Stimulated activated CD8-positive, alpha-beta memory T cell treated with anti-CD3 and anti-CD28 coated beads, Interleukin-12 subunit alpha, Interleukin-12 subunit beta, amount 100 ng/mL, for 24 hours (primary cell): Measurements from ENCODE around the gene IGSF23.
"Not testable (repeated sequence)": the region's sequence is repeated elsewhere in the genome, so short reads cannot be mapped to it uniquely, and the experiment has no call there.

Experiments
- DNase-seq: peaks from one replicate; pipeline ENCODE4 v3.0.0-alpha.2; 2020; ENCODE audit errors: extremely low read depth

IGSF23 gene

GRCh38 chr19:44587963-44588770 lies 25.2 kb upstream of the IGSF23 start:
- no peak for DNase-seq

DNA sequence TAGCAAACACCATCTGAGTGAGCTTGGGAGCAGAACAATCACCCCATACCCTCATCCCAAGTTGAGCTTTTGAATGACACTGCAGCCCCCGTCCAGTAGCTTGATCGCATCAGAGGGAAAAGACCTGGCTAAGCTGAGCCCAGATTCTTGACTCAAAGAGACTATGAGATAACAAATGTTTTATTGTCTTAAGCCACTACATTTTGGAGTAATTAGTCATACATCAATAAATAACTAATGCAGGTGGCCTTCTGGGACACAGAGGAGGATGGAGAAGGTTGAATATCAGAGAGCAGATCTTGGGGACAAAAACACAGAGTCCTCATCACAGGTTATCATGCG lies 24.6 kb upstream of the IGSF23 start:
- no peak for DNase-seq

DNA sequence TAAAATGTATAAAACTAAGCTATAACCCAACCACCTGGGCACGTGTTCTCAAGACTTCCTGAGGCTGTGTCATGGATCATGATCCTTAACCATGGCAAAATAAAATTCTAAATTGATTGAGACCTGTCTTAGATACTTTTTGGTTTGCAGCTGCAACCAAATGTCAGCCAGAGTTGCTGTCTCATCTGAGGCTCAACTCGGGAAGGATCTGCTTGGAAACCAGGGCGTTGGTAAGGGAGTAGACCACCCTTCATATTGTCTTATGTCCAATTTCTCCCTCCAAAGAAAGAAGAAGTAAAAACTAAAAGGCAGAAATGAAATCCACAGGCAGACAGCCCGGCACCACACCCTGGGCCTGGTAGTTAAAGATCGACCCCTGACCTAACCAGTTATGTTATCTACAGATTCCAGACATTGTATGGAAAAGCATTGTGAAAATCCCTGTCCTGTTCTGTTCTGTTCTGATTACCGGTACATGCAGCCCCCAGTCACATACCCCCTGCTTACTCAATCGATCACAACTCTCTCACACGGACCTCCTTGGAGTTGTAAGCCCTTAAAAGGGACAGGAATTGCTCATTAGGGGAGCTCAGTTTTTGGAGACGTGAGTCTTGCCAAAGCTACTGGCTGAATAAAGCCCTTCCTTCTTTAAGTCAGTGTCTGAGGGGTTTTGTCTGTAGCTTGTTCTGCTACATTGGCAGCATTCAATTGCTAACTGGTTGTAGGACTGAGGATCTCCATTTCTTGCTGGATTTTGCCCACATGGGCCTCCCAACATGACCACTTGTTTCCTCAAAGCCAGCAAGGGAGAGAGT lies 22.9 kb upstream of the IGSF23 start:
- DNase-seq: no peak

DNA sequence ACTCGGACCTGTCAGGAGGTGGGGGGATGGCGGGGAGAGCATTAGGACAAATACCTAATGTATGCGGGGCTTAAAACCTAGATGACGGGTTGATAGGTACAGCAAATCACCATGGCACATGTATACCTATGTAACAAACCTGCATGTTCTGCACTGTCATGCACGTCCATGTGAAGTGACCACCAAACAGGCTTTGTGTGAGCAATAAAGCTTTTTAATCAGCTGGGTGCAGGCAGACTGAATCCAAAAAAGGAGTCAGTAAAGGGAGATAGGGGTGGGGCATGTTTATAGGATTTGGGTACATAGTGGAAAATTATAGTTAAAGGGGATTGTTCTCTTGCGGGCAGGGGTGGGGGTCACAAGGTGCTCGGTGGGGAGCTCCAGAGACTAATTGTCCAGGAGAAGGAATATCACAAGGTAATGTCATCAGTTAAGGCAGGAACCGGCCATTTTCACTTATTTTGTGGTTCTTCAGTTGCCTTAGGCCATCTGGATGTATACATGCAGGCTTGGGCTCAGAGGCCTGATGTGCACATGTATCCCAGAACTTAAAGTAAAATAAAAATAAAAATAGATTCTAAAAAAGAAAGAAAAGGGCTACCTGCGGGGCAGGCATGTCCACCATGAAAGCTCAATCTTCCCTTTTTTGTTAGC lies 21.9 kb upstream of the IGSF23 start:
- not testable (repeated sequence) for DNase-seq

GRCh38 chr19:44592451-44592890 lies 20.9 kb upstream of the IGSF23 start:
- DNase-seq: no peak

GRCh38 chr19:44593294-44593693 lies 20.1 kb upstream of the IGSF23 start:
- no peak for DNase-seq

- DNase-seq: not testable (repeated sequence)
These were observed 19.5 kb upstream of the IGSF23 start for GRCh38 chr19:44593866-44594266.

DNA sequence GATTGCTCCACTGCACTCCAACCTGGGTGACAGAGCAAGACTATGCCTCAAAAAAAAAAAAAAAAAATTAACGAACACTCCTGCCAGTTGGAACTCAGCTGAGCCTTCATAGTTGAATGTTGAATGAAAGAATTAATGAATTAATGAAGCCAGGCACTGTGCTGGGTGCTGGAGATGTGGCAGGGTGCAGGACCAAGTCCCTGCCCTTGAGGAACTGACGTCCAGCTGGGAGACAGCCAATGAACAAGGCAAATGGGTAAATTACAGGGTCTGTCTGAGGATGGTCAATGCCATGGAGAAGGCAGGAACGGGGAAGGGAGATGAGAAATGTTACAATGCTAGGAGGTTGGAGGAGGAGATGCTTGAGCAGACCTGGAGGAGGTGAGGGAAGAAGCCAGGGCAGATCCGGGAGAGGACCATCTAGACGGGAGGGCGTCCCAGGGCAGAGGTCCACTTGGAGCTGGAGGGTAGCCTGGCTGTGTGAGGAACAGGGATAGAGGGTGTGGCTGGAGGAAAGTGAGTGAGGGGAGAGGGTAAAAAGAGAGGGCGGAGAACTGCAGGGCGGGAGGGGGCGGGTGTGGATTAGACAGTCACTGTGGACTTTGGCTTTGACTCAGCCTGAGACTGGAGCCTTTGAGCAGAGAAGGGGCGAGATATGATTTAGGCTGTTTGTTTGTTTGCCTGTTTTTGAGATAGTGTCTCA lies 16.8 kb upstream of the IGSF23 start:
- no peak for DNase-seq

- no peak for DNase-seq
These were observed 16.3 kb upstream of the IGSF23 start for GRCh38 chr19:44597131-44597491.

DNA sequence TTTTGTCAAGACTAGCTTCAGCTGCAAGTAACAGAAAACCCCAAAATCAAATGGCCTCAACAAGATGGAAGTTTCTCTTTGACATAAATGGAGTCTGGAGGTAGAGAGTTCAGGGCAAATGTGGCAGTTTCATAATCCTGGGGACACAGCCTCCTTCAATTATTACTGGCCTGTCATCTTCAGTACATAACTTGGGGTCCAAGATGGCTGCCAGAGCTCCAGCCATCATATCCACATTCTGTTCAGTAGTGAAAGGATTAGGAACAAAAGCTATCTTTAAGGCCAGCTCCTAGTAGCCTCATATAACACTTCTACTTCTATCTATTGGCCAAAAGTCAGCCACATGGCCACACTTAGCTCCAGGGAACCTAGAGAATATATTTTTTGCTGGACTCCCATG lies 15.0 kb upstream of the IGSF23 start:
- DNase-seq: no peak

GRCh38 chr19:44598880-44599279 lies 14.5 kb upstream of the IGSF23 start:
- DNase-seq: no peak

GRCh38 chr19:44600466-44600865 lies 12.9 kb upstream of the IGSF23 start:
- no peak for DNase-seq

DNA sequence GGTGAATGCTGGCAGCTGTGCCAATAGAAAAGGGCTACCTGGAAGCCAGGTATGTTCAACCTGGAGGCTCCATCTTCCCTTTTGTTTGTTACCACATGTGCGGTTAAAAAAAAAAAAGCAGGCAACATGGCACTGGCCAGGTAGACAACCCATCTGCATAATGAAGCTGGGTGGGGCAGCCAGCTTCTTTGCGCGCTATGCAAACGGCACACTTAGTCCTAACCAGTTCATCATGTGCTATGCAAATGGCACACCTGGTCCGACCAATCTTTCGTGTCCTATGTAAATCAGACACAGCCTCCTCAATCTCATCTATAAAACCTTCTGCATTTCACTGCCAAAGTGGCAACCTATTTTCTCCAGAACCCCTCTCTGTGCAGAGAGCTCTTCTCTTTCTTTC lies 11.3 kb upstream of the IGSF23 start:
- no peak for DNase-seq

DNA sequence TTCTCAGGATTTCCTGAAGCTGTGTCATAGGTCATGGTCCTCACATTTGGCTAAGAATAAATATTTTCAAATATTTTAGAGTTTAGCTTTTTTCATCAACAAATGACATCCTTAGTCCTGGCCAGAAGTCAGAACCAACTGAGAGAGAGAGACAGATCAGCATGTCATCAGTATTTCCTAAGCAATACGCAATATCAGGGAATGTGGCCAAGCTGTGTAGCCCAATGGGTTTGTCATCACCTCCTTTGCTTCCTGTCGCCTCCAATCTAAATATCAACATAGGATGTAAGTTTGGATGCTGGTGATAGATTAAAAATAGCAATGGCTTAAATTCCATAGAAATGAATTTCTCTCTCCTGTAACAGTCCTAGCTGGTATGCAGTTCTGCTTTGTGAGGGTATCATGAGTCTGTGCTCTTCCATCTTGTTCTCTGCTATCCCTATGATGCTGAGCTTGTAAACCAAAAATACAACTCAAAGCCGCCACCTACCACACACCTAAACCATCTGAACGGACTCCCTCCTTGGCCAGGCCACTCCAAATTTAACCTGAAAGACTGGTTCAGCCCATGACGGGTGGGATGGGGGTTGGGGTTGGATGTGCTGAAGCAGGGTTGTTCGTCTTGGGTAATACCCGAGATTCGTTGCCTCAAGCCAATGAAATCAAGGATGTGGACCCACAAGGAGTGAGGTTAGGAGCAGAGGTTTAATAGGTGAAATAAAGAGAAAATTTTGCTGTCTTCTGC lies 10.0 kb upstream of the IGSF23 start:
- no peak for DNase-seq

DNA sequence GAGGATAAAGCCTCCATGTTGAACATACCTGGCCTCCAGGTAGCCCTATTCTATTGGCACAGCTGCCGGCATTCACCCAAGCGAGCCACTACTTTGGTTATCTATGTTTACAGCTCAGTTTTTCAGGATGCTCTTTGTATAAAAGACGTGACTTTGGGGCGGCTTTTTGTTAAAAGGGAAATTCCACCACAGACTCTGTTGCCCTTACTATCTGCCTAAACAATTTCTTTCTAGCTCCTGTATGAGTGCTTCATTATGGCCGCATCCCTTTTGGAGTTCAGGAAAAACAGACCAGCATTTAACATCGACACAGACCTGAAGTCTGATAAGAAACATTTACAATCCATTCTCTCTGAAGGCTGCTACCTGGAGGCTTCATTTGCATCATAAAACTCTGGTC lies 9.1 kb upstream of the IGSF23 start:
- no peak for DNase-seq

DNA sequence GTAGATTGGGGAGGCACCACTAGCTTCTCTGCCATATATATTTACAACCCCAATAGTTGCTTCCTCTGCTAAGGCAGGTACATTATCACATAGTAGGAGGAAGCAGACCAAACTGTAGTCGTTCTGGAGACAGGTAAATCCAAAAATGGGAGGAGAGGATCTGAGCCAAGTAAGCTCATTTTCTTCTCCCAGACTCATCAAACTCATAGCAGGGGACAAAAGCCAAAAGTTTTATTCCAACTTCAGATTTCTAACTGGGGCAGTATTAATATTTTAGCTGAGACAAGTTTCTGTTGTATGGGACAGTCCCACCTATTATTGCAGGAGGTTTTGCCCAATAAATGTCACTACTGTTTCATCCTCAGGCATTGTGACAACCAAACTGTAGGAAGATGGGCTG lies 7.8 kb upstream of the IGSF23 start:
- DNase-seq: no peak

DNA sequence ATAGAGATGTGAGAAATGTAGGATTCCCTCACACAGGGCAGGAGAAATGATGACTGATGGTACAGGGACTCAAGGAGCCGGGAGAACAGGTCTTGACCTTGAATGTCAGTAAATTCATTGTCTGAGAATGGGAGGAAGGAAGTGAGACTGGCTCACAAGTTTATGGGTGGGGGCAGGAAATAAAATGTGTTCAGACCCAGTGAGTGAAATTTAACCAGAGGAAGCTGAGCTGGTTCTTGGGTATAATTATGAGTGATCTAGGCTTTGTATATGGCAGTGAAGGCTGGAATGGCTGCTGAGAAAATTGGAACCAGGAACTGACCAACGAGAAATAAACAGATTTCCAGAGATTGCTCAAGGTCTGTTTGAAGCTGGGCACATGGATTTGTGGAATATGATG lies 6.3 kb upstream of the IGSF23 start:
- no peak for DNase-seq

DNA sequence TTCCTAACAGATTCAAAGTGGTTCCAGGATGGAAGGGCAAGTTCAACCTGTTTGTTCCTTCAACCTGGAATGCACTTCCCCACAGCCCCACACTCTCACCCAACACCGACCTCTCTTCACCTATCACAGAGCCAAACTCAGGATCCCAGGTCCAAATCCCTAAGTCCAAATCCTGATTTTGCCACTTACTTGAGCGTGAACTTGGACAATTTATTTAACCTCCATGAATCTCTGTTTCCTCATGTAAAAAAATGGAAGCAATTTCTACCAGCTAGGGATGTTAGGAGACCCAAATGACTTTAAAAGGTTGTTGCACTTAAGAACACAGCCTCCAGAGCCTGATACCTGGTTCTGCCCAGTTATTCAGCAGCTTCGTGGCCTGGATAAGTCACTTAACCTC lies 5.4 kb upstream of the IGSF23 start:
- no peak for DNase-seq

DNA sequence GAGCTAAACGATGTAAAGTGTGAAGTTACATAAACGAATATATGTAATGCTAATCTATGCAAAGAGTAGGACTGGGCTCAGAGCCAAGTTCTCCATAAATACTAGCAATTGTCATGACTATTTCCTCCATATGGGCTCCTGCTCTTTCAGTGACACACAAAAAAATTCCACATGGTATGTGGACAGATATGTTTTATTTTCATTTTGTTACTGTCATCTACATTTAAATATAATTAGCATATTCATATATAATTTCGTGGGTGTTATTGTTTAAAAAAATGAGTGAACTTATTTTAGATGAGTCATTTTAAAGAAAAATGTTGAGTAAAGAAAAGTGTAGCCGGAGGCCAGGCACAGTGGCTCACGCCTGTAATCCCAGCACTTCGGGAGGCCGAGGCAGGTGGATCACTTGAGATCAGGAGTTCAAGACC lies 5.0 kb upstream of the IGSF23 start:
- DNase-seq: no peak

GRCh38 chr19:44609219-44609618 lies 4.1 kb upstream of the IGSF23 start:
- DNase-seq: no peak

- DNase-seq: not testable (repeated sequence)
These were observed 2.9 kb upstream of the IGSF23 start for GRCh38 chr19:44610497-44610896.
